ENCODE measurements around the gene MAPK11.

MAPK11 gene

GRCh38 chr22:50293441-50294318, 23.5 kb upstream of the MAPK11 start:
- DNase-seq = peak in 1 of 2 donors; percentile 24

- DNase-seq = no peak
These were observed 22.7 kb upstream of the MAPK11 start for GRCh38 chr22:50292643-50293440.

DNA sequence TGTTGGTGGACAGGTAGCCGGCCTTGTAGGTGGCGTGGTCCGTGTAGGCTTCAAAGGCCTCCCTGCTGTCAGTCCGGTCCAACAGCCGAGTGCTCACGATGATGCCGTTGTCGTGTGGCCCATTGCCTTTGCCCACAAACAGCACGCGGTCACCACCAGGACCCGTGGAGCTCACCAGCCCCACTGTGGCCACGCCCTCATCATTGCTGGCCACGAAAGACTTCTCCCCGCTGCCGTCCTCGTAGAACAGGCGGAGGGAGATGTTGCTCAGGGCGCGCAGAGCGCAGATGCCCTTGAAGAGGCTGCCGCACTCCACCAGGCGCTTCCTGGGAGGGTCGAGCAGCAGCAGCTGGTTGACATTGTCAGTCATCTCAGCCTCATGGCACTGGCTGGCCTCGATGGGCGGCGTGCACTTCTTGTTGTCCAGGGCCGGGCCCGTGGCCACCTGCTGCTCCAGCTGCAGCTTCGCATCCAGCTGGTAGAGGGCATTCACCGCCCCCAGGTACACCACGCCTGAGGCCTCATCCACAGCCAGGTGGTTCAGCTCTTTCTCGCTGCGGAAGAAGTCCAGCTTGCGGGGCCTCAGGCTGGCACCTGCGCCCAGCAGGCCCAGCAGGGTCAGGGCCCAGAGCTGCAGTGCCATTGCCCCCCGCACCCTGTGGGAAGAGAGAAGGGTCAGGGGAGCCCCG, 19.9 kb upstream of the MAPK11 start:
- no peak for DNase-seq

- DNase-seq = no peak
These were observed 19.2 kb upstream of the MAPK11 start for GRCh38 chr22:50289151-50289941.

GRCh38 chr22:50287731-50288130, 17.6 kb upstream of the MAPK11 start:
- no peak for DNase-seq

DNA sequence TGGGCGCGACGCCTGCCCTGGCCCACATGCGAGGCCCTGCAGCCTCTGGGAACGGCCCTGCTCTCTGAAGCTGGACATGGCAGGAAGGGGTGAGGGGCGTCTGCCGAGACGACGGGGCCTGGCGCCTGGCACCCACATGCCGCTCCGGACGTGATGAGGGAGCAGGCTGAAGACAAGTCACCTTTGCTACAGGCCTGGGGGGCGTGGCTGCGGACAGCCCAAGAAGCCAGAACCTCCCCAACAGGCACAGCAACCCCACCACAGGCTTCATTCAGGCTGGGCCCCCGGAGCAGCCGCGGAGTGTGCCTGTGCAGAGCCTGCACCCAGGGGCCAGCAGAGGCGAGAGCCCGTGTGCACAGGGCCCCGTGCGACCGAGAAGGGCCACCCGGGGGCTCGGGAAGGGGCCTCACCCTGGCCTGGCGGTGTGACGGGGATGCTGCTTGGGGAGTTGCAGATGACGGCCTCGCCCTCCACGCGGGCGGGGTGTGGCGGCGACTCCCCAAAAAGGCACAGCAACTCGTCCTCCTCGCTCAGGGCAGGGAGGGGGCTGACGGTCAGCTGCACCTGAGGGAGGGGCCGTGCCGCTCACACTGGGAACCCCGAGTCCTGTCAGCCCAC, 16.6 kb upstream of the MAPK11 start:
- no peak for DNase-seq

DNA sequence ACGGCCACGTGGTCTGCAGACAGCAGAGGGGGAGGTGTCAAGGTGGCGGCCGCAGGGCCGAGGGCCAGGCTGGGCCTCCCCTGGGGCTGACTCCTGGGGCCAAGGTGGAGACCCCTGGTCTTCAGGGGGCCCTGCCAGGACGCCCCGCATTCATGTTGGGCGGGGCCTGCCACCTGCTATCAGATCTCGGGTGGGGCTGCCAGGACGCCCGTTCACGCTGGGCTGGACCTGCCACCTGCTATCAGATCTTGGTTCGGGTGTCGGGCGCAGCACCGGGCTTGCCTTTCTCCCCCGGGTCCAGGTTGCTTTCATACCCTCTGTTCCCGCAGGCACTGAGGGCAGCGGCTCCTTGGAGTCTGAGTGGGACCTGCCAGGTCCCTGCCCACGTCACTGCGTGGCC, 16.1 kb upstream of the MAPK11 start:
- no peak for DNase-seq

GRCh38 chr22:50285568-50286229, 15.5 kb upstream of the MAPK11 start:
- DNase-seq = no peak

DNA sequence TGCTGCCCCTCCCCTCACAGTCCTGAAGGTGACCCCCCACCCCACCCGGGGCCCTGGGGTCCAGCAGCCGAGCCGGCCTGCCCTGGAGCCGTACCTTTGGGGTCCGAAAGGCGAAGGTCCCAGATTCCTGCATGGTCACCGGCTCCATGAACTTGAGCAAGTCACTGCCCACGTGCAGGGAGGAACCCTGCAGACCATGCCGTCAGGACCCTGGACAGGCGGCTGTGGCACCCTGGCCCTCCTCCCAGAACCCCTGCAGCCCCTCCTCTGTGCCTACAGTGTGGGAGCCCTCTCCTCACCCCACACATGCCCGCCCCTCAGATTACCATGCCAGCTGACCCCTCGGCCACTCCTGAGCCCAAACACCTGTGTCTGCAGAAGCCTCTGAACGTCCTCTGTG, 14.3 kb upstream of the MAPK11 start:
- DNase-seq = no peak

DNA sequence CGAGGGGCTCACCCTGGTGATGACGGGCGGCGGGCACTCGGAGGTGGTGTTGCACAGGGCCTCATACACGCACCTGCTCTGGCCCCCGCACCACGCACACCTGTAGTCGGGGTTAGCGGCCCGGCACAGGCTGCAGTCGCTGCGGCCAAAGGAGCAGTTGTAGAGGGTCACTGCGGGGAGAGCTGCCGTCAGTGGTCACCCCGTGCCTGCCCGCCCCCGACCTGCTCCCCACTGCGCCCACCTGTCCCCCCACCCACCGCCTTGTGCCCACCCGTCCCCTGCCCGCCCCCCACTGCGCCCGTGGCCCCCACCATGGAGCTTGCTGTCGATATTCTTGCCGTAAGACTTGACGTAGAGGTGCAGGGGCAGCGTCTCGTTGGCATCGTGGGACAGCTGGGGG, 13.6 kb upstream of the MAPK11 start:
- no peak for DNase-seq

DNA sequence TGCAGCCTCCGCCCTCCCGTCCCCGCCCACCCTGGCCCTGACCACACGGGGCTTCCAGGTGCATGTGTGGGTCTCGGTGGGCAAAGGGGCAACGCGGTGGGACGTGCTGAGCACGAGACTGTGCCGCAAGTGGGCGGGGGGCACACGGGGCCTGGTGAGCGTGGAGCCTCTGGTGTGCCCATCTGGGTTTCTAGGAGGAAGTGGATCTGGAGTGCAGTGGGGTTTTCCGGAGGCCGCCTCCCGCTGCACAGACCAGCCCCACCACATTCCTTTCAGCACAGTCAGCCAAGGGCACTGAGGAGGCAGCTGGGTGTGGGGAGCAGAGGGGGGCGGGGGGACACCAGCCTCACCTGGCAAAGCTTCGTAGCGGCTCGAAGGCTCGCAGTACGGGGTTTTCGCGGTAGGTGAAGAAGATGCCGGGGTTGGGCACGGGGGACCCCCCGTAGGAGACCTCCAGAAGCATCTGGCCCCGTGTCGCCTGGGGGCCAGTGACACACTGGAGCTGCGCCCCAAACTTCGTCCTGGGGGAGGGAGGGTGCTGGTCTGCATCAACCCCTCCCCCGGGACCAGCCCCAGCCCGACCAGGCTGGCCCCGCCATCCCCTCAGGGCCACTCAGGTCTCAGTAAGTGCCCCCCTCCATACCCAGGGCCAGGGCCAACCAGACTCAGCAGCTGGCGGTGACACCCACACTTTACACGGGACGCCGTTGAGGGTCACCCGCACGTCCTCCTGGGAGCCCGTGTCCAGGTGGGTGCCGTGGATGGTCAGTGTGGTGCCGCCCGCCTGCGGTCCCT, 12.4 kb upstream of the MAPK11 start:
- DNase-seq = no peak

DNA sequence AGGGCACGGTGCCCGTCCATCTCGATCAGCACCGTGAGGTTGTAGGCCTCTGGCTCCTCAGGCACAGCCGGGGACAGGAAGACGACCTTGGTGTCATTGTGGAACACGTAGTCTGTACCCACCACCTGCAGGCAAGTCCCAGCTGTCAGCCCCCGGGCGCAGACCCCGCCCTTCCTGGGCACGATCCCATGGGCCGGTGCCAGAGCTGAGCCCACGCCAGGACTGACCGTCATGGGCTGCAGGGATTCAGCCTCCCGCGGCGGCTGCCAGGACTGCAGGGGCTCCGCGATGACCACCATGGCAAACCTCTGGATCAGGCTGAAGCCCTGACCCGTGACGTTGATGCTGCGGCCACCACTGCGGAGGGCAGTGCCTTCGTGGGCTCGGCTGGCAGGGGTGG, 11.8 kb upstream of the MAPK11 start:
- no peak for DNase-seq

- no peak for DNase-seq
These were observed 11.2 kb upstream of the MAPK11 start for GRCh38 chr22:50281384-50281760.

DNA sequence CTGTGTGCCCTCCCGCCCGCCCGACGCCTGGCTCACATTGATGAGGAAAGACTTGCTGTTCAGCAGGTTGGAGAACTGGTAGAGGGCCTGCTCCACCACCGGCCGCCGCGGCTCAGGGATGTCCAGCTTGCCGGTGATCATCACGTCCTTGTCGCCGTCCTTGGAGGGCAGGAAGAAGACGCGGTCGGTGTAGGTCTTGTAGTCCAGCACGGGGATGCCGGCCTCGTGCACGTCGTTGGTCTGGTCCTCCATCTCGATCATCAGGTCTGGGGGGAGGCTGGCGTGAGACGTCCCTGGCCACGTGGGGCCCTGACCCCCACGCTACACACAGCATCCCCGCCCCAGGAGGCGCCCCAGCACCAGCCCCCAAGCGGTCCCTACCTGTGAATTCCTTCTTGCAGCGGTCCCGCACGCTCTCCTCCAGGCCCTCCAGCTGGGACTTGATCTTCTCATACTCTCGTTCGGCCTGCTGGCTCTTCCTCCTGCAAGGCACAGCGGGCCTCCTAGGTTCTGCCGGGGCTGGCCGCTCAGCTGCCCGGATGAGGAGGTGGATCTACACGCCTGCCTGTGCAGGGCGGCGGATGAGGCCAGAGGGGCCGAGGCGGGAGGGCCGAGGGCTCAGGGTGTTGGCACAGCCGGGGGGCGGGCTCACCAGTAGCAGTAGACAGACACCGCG, 10.7 kb upstream of the MAPK11 start:
- DNase-seq = no peak

DNA sequence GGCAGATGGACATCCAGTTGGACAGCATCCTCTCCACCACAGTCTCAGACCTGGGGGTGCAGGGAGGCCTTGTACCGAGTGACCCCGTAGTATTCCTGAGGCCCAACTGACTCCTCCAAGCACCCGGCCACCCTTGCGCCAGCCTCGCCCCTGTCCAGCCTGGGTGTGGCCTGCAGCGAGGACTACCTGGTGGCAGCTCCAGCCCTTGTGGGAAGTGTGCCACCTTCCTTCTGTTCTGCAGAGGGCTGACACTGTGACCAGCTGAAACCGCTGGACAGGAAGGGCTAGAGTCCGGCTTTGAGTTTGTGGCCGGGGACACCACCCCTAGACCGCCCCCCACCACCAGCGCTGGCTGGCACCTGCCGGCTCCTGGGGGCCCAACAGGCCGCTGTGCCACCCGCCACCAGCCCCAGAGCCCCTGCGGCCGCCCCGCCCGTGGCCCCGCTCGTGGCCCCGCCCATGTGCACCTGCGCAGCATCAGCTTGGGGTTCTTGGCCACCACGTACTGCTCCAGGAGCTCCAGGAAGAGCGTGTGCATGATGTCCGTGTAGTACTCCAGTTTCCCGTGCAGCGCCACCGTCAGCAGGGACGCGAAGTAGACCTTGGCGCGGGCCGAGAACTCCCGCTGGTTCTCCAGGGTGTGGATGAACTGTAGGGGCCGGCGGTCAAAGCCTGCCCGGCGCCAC, 10.0 kb upstream of the MAPK11 start:
- no peak for DNase-seq

DNA sequence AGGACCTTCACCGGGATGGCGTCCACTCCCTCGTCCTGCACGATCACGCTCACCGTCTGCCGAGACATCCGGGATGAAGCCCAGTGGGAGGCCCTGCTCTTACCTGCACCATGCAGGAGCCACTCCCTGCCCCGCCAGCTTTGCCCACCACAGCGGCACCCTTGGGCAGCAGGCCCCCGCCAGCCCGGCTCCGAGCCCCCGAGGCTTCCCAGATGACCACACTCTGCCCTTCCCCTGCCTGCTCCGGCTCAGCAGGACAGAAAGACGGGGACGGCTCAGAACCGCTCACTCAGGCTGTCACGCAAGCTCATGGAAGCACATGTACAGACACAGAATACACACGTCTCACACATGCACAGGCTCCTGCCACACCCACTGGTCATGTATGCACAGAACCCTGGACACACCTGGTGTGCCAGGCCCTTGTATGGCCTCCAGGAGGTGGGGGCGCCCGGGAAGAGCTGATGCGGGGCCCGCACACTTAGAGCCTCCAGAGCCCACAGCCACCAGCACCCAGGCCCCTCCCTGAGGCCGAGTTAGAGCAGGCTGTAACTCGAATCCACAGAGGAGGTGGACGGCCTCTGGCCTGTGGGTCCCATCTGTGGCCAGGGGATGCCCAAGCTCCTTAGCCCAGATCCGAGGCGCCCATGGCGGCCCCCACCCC, 8.9 kb upstream of the MAPK11 start:
- no peak for DNase-seq

DNA sequence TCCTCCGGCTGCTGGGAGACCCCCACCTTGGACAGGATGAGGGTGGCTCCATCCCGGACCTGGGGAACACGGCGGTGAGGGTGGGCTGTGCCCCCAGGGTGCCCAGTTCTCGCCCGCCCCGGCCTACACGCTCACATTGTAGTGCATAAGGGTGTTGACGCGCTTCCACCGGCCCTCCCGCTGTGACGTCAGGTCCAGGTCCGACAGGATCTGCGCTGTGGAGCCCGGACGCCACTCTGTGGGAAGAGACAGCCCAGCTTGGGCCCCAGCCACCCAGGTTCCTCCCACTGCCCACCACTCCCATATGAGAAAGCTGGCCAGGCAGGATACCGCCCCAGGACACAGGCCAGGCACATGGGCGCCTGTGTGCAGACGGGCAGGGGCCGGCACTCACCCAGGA, 8.3 kb upstream of the MAPK11 start:
- no peak for DNase-seq

GRCh38 chr22:50277761-50278160, 7.6 kb upstream of the MAPK11 start:
- no peak for DNase-seq

- peak; percentile 34 to 41 for DNase-seq
These were observed 6.0 kb upstream of the MAPK11 start for GRCh38 chr22:50276143-50276542.
